ENCODE results near the gene RPL26.

RPL26 gene

Small RNA genes lying within 50 kb of the gene (small RNA-seq; reads per million reads assigned to genes)
- gene RF00265, result 0.04 to 0.21 reads per million in 2 experiments

Measured in SK-N-DZ (cell line).